GM12878 (cell line): ENCODE results near the gene CHL1. TPM values are rescaled to one million over a fixed set of nuclear protein-coding genes. Genes with fewer than 3 reads are reported as not detected.

ENCODE experiments used
- ATAC-seq: fragments of 200-7000 bp; cut with Tn5 transposase; 3 replicates; pipeline ENCODE4 v1.9.1; 2020; ENCODE audit warnings: mild to moderate bottlenecking, moderate library complexity
- BruUV-seq: library from RNA; stranded (reverse); fragments of 400-500 nt; replicated peaks from 2 replicates; lab custom pipeline; 2021; lab: Mats Ljungman, UMichigan
- CTCF ChIA-PET: fragments of 300-600 bp; sonication (Branson Sonifier 250); formaldehyde crosslinking; extraction: SDS; loops from one replicate; lab custom pipeline; 2021; ENCODE audit warnings: inconsistent platforms; lab: Yijun Ruan, JAX
- POLR2A ChIA-PET: fragments of 350-600 bp; formaldehyde crosslinking; extraction: SDS; loops from one replicate; lab custom pipeline; 2021; ENCODE audit warnings: inconsistent platforms; lab: Charles Lee
- RAD21 ChIA-PET: fragments of 300-600 bp; sonication (Branson Sonifier 250); formaldehyde crosslinking; loops from one replicate; lab custom pipeline; 2023; ENCODE audit warnings: antibody characterized with exemption; ENCODE audit not compliant: unreplicated experiment; lab: Charles Lee
- SMC1A ChIA-PET: fragments of 300-600 bp; sonication (Branson Sonifier 250); formaldehyde crosslinking; loops from one replicate; lab custom pipeline; 2023; ENCODE audit not compliant: unreplicated experiment, uncharacterized antibody; lab: Charles Lee
- DNase-seq: peaks from one replicate; pipeline ENCODE4 v3.0.0-alpha.2; 2011; ENCODE audit warnings: low read depth, low spot score
- FAIRE-seq: peaks from 3 replicates; lab custom pipeline; 2011; peaks lifted over from hg19 to GRCh38; lab: Jason Lieb, UNC
- H2AFZ ChIP-seq: 2 replicates; pipeline ENCODE4 v1.6.0; 2011; ENCODE audit warnings: low read depth, low read length, control low read depth; ENCODE audit not compliant: control insufficient read depth
- H3K27ac ChIP-seq: 2 replicates; pipeline ENCODE4 v1.5.1; 2011; ENCODE audit warnings: control low read depth; ENCODE audit not compliant: control insufficient read depth, insufficient read depth
- H3K27me3 ChIP-seq, 2 experiments: replicated peaks in 1 of 2; 2 replicates each; pipeline versions ENCODE4 v1.6.0 to v1.6.1; 2011; ENCODE audit warnings: low read length in 1 of 2; ENCODE audit not compliant: control insufficient read depth in 2 of 2, insufficient read depth in 2 of 2
- H3K36me3 ChIP-seq, 2 experiments: 2 replicates each; pipeline ENCODE4 v1.5.1; 2011; ENCODE audit warnings: low read length in 1 of 2; ENCODE audit not compliant: control insufficient read depth in 2 of 2, insufficient read depth in 2 of 2
- H3K4me1 ChIP-seq: 2 replicates; pipeline ENCODE4 v1.6.1; 2011; ENCODE audit warnings: mild to moderate bottlenecking, low read length, moderate library complexity, mixed read lengths; ENCODE audit not compliant: control insufficient read depth, insufficient read depth
- H3K4me2 ChIP-seq: 2 replicates; pipeline ENCODE4 v1.6.0; 2011; ENCODE audit warnings: control low read depth; ENCODE audit not compliant: control insufficient read depth, insufficient read depth
- H3K4me3 ChIP-seq: fragments of 200-600 bp; sonication (generic); 2 replicates; pipeline ENCODE4 v1.5.1; 2016
- H3K79me2 ChIP-seq: 2 replicates; pipeline ENCODE4 v1.6.0; 2011; ENCODE audit warnings: low read length; ENCODE audit not compliant: control insufficient read depth, insufficient read depth
- H3K9ac ChIP-seq: 2 replicates; pipeline ENCODE4 v1.8.0; 2011; ENCODE audit warnings: low read length, control low read depth, mixed read lengths; ENCODE audit not compliant: control insufficient read depth, insufficient read depth
- H3K9me3 ChIP-seq: replicated peaks from 3 replicates; pipeline ENCODE4 v1.5.1; 2011; ENCODE audit warnings: mild to moderate bottlenecking, low read length; ENCODE audit not compliant: control insufficient read depth, insufficient read depth
- H4K20me1 ChIP-seq: 2 replicates; pipeline ENCODE4 v1.6.0; 2011; ENCODE audit not compliant: control insufficient read depth, insufficient read depth
- ATF3 ChIP-seq: IDR thresholded peaks from 2 replicates; pipeline ENCODE4 v1.6.1; 2011; ENCODE audit warnings: low read depth, mild to moderate bottlenecking, low read length, moderate library complexity, borderline replicate concordance; ENCODE audit errors: extremely low read depth
- CHD2 ChIP-seq: IDR thresholded peaks from 2 replicates; pipeline ENCODE4 v1.6.1; 2011; ENCODE audit warnings: low read depth, low read length, improper control_type of control experiment, borderline replicate concordance
- ETV6 ChIP-seq, 2 experiments: fragments of 450-650 bp in 1 of 2; IDR thresholded peaks in 1 of 2; conservative IDR thresholded peaks in 1 of 2; 2 replicates each; pipeline ENCODE4 v1.6.1; 2014; ENCODE audit warnings: antibody characterized with exemption in 1 of 2, borderline replicate concordance in 1 of 2, low read depth in 1 of 2, mild to moderate bottlenecking in 1 of 2, moderate library complexity in 1 of 2
- FOS ChIP-seq: IDR thresholded peaks from 3 replicates; pipeline ENCODE4 v1.6.1; 2011; ENCODE audit warnings: borderline replicate concordance; ENCODE audit not compliant: insufficient read length; ENCODE audit errors: extremely low read depth
- FOXK2 ChIP-seq: fragments of 450-650 bp; IDR thresholded peaks from 2 replicates; pipeline ENCODE4 v1.6.1; 2017; ENCODE audit warnings: mild to moderate bottlenecking, moderate library complexity
- LARP7 ChIP-seq: fragments of 450-650 bp; IDR thresholded peaks from 2 replicates; pipeline ENCODE4 v1.6.1; 2017; ENCODE audit warnings: mild to moderate bottlenecking
- MYB ChIP-seq: fragments of 150-350 bp; IDR thresholded peaks from 2 replicates; pipeline ENCODE4 v1.6.1; 2014; ENCODE audit warnings: mild to moderate bottlenecking, low read depth, low read length, borderline replicate concordance
- NFYB ChIP-seq: IDR thresholded peaks from 2 replicates; pipeline ENCODE4 v1.6.1; 2011; ENCODE audit warnings: low read depth, mild to moderate bottlenecking, low read length, improper control_type of control experiment, moderate library complexity; ENCODE audit not compliant: insufficient read depth
- NR2C2 ChIP-seq: IDR thresholded peaks from 2 replicates; pipeline ENCODE4 v1.6.1; 2011; ENCODE audit warnings: borderline replicate concordance, low read depth; ENCODE audit not compliant: control insufficient read depth, insufficient read length
- NR2F1 ChIP-seq: fragments of 450-650 bp; conservative IDR thresholded peaks from 2 replicates; pipeline ENCODE4 v1.6.1; 2017; ENCODE audit warnings: mild to moderate bottlenecking
- POLR2AphosphoS2 ChIP-seq: IDR thresholded peaks from 2 replicates; pipeline ENCODE4 v1.6.1; 2011; ENCODE audit warnings: low read depth, mild to moderate bottlenecking, low read length, improper control_type of control experiment, moderate library complexity
- POLR2AphosphoS5 ChIP-seq: IDR thresholded peaks from 2 replicates; pipeline ENCODE4 v1.6.1; 2011; ENCODE audit warnings: mild to moderate bottlenecking, low read length, inconsistent platforms
- PRDM15 ChIP-seq: fragments of 450-650 bp; formaldehyde crosslinking; IDR thresholded peaks from 2 replicates; pipeline ENCODE4 v1.4.0; 2020; ENCODE audit warnings: mild to moderate bottlenecking, moderate library complexity
- USF2 ChIP-seq: IDR thresholded peaks from 2 replicates; pipeline ENCODE4 v1.6.1; 2011; ENCODE audit warnings: low read depth, low read length, improper control_type of control experiment, borderline replicate concordance
- ZNF687 ChIP-seq: fragments of 450-650 bp; IDR thresholded peaks from 2 replicates; pipeline ENCODE4 v1.6.1; 2017; ENCODE audit warnings: mild to moderate bottlenecking, moderate library complexity
- WGBS: methylation state at CpG from one replicate; pipeline ENCODE4 v1.1.6; 2016; ENCODE audit warnings: low lambda C conversion rate; ENCODE audit not compliant: insufficient replicate concordance, insufficient coverage; ENCODE audit errors: missing lambda C conversion rate; 5-methylcytosine and 5-hydroxymethylcytosine counted together
- in situ Hi-C: fragments of 300-500 bp; cut with MboI; formaldehyde crosslinking; loops from 9 replicates; pipeline ENCODE4 v1.14.3; 2018; ENCODE audit warnings: mixed read lengths
- intact Hi-C: fragments of 100-400 bp; cut with micrococcal nuclease; formaldehyde crosslinking; loops from one replicate; pipeline ENCODE4 v1.14.2; 2022; ENCODE audit not compliant: unreplicated experiment
- polyA plus RNA-seq, 11 experiments: library from polyadenylated mRNA; depleted of rRNA in 4 of 11; unstranded in 6 of 11; stranded (reverse) in 5 of 11; fragments of >200 nt; fragmentation: Nextera tagmentation in 4 of 11; fragmentation: Illumina TruSeq in 1 of 11; extraction: Ambion mirVana in 4 of 11; extraction: Trizol in 1 of 11; gene quantifications; 1 replicate in 1 of 11; 2 replicates in 10 of 11; pipeline versions ENCODE4 v1.2.1 to v1.2.3, GENCODE V29; 2011 to 2016; ENCODE audit warnings: inconsistent platforms in 2 of 11, missing spikeins in 2 of 11, low read depth in 1 of 11
- total RNA-seq, 4 experiments: library from RNA; depleted of rRNA in 3 of 4; stranded (reverse); fragments of >200 nt in 3 of 4; fragmentation: Illumina TruSeq in 1 of 4; extraction: Trizol in 1 of 4; gene quantifications; 2 replicates each; pipeline versions ENCODE4 v1.2.1 to v1.2.3, GENCODE V29; 2013 to 2021

CHL1 gene
- total and polyA plus RNA-seq, 10 of the 15 experiments (the other 5 are each of a cell fraction or from before 2014, with no cell fraction given): 0.71 to 30.4 (median 1.8) TPM

- Histone ChIP-seq H3K27me3 (no peaks in the 10 kb centered on the region; a peak in 1 of 4 replicates), H3K9ac (no peak overlapping the region), H3K79me2 (no peaks in the 10 kb centered on the region), H3K9me3 (no peaks in the 10 kb centered on the region), H2AFZ (no peak overlapping the region), H3K4me2 (no peak overlapping the region), H4K20me1 (no peaks in the 10 kb centered on the region), H3K4me3 (no peak overlapping the region), H3K36me3 (no peaks in the 10 kb centered on the region), H3K4me1 (no peaks in the 10 kb centered on the region), H3K27ac (no peak overlapping the region)
- 41% methylated on average over 5 of the region's 5 CpGs for WGBS
- in situ Hi-C loops (no loop called here), intact Hi-C loops (no loop called here)
- BruUV-seq: no TSS peak
- POLR2A ChIA-PET: no interaction called here
- CTCF ChIA-PET: interaction anchor here (4.9 kb wide), 1 partner anchor 22 kb away, joined by 18 read pairs; no protein-coding TSS in a partner anchor
- ATAC-seq (no peak), FAIRE-seq (no peak), DNase-seq (no peak)
- SMC1A ChIA-PET: interaction anchor here (0.6 to 1.3 kb wide), 3 partner anchors 20 to 62 kb away, joined by 3 to 4 read pairs (median 3); no protein-coding TSS in a partner anchor
- RAD21 ChIA-PET: no interaction called here
- no peak for TF ChIP-seq USF2
- no peak for TF ChIP-seq ZNF687
- TF ChIP-seq POLR2AphosphoS5: no peak
- no peak for TF ChIP-seq NR2C2
- no peak for TF ChIP-seq MYB
- no peak for TF ChIP-seq ETV6 (conservative IDR thresholded peaks at IDR 0.05 in 1 of 2, IDR thresholded peaks at IDR 0.05 in 1 of 2; ENCODE audit: borderline replicate concordance in 1 of 2, low read depth in 1 of 2)
- TF ChIP-seq FOXK2: no peak
- no peak for TF ChIP-seq POLR2AphosphoS2
- TF ChIP-seq LARP7: no peak
- no peak for TF ChIP-seq CHD2
- TF ChIP-seq PRDM15: no peak
- TF ChIP-seq NFYB: no peak
- no peak for TF ChIP-seq ATF3
- no peak for TF ChIP-seq FOS
- no peak for TF ChIP-seq NR2F1
Measured at GRCh38 chr3:331881-332280, 135.3 kb downstream of the CHL1 start.
